ENCODE data around the gene TRAPPC3.
"Not testable (repeated sequence)": the region's sequence is repeated elsewhere in the genome, so short reads cannot be mapped to it uniquely, and the experiment has no call there.

TRAPPC3 gene

GRCh38 chr1:36159614-36160387, 10.5 kb upstream of the TRAPPC3 start:
- Histone ChIP-seq H3K9me2 (replicated peaks; ENCODE audit: control insufficient read depth, low read length) (no peaks in the 10 kb centered on the region), H3K27me3 (ENCODE audit: control insufficient read depth, low read length) (no peaks in the 10 kb centered on the region), H4K20me1 (ENCODE audit: control insufficient read depth, insufficient read depth, low read depth, low read length) (peaks cover 4% of the 10 kb centered on the region; the same call in 1 of the 2 replicates), H3K79me2 (ENCODE audit: control insufficient read depth, low read length) (peaks cover 98% of the 10 kb centered on the region), H3K9me3 (ENCODE audit: control insufficient read depth, insufficient read depth, low read length) (no peaks in the 10 kb centered on the region), H3K4me3 (ENCODE audit: low read length) (peak overlapping the region; percentile 72), H3K27ac (ENCODE audit: low read depth, low read length) (peak overlapping the region; percentile 82), H3F3A (ENCODE audit: control insufficient read depth, insufficient read depth) (peaks cover 11% of the 10 kb centered on the region), H3K36me3 (ENCODE audit: control insufficient read depth, low read length) (peaks cover 63% of the 10 kb centered on the region), H3K4me1 (ENCODE audit: control insufficient read depth, low read length) (peaks cover 81% of the 10 kb centered on the region), H3K4me2 (ENCODE audit: low read length) (peak overlapping the region; percentile 86)
- TF ChIP-seq CTCF (IDR thresholded peaks at IDR 0.05; ENCODE audit: low read depth, low read length, poor library complexity, severe bottlenecking) = no peak
- no peak for TF ChIP-seq EZH2phosphoT487 (IDR thresholded peaks at IDR 0.05; ENCODE audit: borderline replicate concordance, low read length)

GRCh38 chr1:36158827-36159252, 9.6 kb upstream of the TRAPPC3 start:
- H3K36me3 ChIP-seq (ENCODE audit: control insufficient read depth, low read length) = peaks cover 58% of the 10 kb centered on the region
- peak overlapping the region; percentile 86 for H3K4me2 ChIP-seq (ENCODE audit: low read length)
- H3K4me1 ChIP-seq (ENCODE audit: control insufficient read depth, low read length) = peaks cover 78% of the 10 kb centered on the region
- peaks cover 92% of the 10 kb centered on the region for H3K79me2 ChIP-seq (ENCODE audit: control insufficient read depth, low read length)
- H3K27me3 ChIP-seq (ENCODE audit: control insufficient read depth, low read length); H3K9me3 ChIP-seq (ENCODE audit: control insufficient read depth, insufficient read depth, low read length); H4K20me1 ChIP-seq (ENCODE audit: control insufficient read depth, insufficient read depth, low read depth, low read length); H3K9me2 ChIP-seq (replicated peaks; ENCODE audit: control insufficient read depth, low read length): not testable (repeated sequence)
- peak overlapping the region; percentile 74 for H3K27ac ChIP-seq (ENCODE audit: low read depth, low read length)
- H3K4me3 ChIP-seq (ENCODE audit: low read length) = peak overlapping the region; percentile 99
- H3F3A ChIP-seq (ENCODE audit: control insufficient read depth, insufficient read depth) = peaks cover 11% of the 10 kb centered on the region

GRCh38 chr1:36157973-36158826, 8.9 kb upstream of the TRAPPC3 start:
- Histone ChIP-seq H3K79me2 (ENCODE audit: control insufficient read depth, low read length) (peaks cover 86% of the 10 kb centered on the region), H3K27ac (ENCODE audit: low read depth, low read length) (peak overlapping the region; percentile 74), H3K4me2 (ENCODE audit: low read length) (peak overlapping the region; percentile 86), H3K9me3 (ENCODE audit: control insufficient read depth, insufficient read depth, low read length) (no peaks in the 10 kb centered on the region), H3K4me1 (ENCODE audit: control insufficient read depth, low read length) (peaks cover 72% of the 10 kb centered on the region), H3K36me3 (ENCODE audit: control insufficient read depth, low read length) (peaks cover 57% of the 10 kb centered on the region), H3K4me3 (ENCODE audit: low read length) (peak overlapping the region; percentile 99), H3K9me2 (replicated peaks; ENCODE audit: control insufficient read depth, low read length) (no peaks in the 10 kb centered on the region), H3F3A (ENCODE audit: control insufficient read depth, insufficient read depth) (peaks cover 11% of the 10 kb centered on the region), H4K20me1 (ENCODE audit: control insufficient read depth, insufficient read depth, low read depth, low read length) (peaks cover 4% of the 10 kb centered on the region; the same call in 1 of the 2 replicates), H3K27me3 (ENCODE audit: control insufficient read depth, low read length) (no peaks in the 10 kb centered on the region)
- TF ChIP-seq EZH2phosphoT487 (IDR thresholded peaks at IDR 0.05; ENCODE audit: borderline replicate concordance, low read length) = no peak
- TF ChIP-seq CTCF (IDR thresholded peaks at IDR 0.05; ENCODE audit: low read depth, low read length, poor library complexity, severe bottlenecking) = no peak
